ENCODE data around the gene EPN3. TPM values are rescaled to one million over a fixed set of nuclear protein-coding genes. Genes with fewer than 3 reads are reported as not detected.

Gene EPN3
- total RNA-seq, 1 experiment from 2014 or later = not detected

- DNase-seq (ENCODE audit: low read depth) = no peak
These were observed 55.0 kb downstream of the EPN3 start for GRCh38 chr17:50587571-50587970.

GRCh38 chr17:50588391-50589049 is 56.0 kb downstream of the EPN3 start:
- DNase-seq (ENCODE audit: low read depth) = no peak

- no peak for DNase-seq (ENCODE audit: low read depth)
These were observed 56.7 kb downstream of the EPN3 start for GRCh38 chr17:50589095-50589705.

GRCh38 chr17:50590946-50591737 is 58.6 kb downstream of the EPN3 start:
- DNase-seq (ENCODE audit: low read depth) = no peak

DNA sequence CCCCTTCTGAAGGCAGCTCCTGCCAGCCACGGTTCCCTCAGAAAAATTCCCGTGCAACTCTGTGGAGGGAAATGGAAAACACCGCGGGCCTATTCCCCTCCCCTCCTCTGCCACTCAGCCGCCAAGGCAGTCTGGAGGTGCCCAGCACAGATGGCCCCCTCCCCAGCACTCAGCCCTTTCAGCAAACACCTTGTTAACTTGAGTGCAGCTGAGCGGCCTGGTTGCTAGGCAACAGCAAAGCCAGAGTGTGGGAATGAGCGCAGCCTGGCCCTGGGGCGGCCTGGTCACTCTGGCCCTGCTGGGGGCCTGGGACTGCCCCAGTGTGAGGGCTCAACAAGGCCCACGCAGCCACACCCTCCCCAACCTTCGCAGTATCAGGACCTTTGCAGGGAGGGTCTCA is 60.8 kb downstream of the EPN3 start:
- DNase-seq (ENCODE audit: low read depth) = peak; percentile 43

Other genes starting within 250 kb of the EPN3 start
- gene XYLT2, start 186.6 kb upstream of the EPN3 start, total RNA-seq (2014; rRNA removed; shearing (Covaris generic)) = 12.4 and 15.2 TPM in 2 replicates
- 75.2 and 120 TPM in 2 replicates for gene MRPL27, start 159.6 kb upstream of the EPN3 start, total RNA-seq (2014; rRNA removed; shearing (Covaris generic))
- 10.6 and 14.3 TPM in 2 replicates for gene EME1, start 159.5 kb upstream of the EPN3 start, total RNA-seq (2014; rRNA removed; shearing (Covaris generic))
- 141 and 143 TPM in 2 replicates for gene LRRC59, start 135.2 kb upstream of the EPN3 start, total RNA-seq (2014; rRNA removed; shearing (Covaris generic))
- 19.4 and 20.4 TPM in 2 replicates for gene ACSF2, start 106.5 kb upstream of the EPN3 start, total RNA-seq (2014; rRNA removed; shearing (Covaris generic))
- not detected in 2 replicates for gene CHAD, start 63.9 kb upstream of the EPN3 start, total RNA-seq (2014; rRNA removed; shearing (Covaris generic))
- 10.0 and 11.1 TPM in 2 replicates for gene RSAD1, start 53.9 kb upstream of the EPN3 start, total RNA-seq (2014; rRNA removed; shearing (Covaris generic))
- gene MYCBPAP, start 24.3 kb upstream of the EPN3 start, total RNA-seq (2014; rRNA removed; shearing (Covaris generic)) = 0.29 TPM in 1 of 2 replicates, not detected in the other
- gene SPATA20, start 14.4 kb downstream of the EPN3 start, total RNA-seq (2014; rRNA removed; shearing (Covaris generic)) = 15.5 and 20.5 TPM in 2 replicates
- under 0.01 and 0.12 TPM in 2 replicates for gene CACNA1G, start 28.0 kb downstream of the EPN3 start, total RNA-seq (2014; rRNA removed; shearing (Covaris generic))
- gene ABCC3, start 102.1 kb downstream of the EPN3 start, total RNA-seq (2014; rRNA removed; shearing (Covaris generic)) = 23.1 and 28.4 TPM in 2 replicates
- gene ANKRD40, start 175.2 kb downstream of the EPN3 start, total RNA-seq (2014; rRNA removed; shearing (Covaris generic)) = 26.0 and 30.0 TPM in 2 replicates
- gene LUC7L3, start 186.9 kb downstream of the EPN3 start, total RNA-seq (2014; rRNA removed; shearing (Covaris generic)) = 18.4 and 21.7 TPM in 2 replicates
- gene ANKRD40CL, start 234.8 kb downstream of the EPN3 start, total RNA-seq (2014; rRNA removed; shearing (Covaris generic)) = not detected in 2 replicates